NCI-H1417 treated with DMSO at 0.1 percent for 48 hours (cell line): Measurements from ENCODE around the gene CERS1.

ENCODE experiments used
- DNase-seq: peaks from one replicate; lab custom pipeline; 2025; lab: John Stamatoyannopoulos, UW

CERS1 gene

GRCh38 chr19:18856385-18857126, 39.4 kb downstream of the CERS1 start:
- no peak for DNase-seq

DNA sequence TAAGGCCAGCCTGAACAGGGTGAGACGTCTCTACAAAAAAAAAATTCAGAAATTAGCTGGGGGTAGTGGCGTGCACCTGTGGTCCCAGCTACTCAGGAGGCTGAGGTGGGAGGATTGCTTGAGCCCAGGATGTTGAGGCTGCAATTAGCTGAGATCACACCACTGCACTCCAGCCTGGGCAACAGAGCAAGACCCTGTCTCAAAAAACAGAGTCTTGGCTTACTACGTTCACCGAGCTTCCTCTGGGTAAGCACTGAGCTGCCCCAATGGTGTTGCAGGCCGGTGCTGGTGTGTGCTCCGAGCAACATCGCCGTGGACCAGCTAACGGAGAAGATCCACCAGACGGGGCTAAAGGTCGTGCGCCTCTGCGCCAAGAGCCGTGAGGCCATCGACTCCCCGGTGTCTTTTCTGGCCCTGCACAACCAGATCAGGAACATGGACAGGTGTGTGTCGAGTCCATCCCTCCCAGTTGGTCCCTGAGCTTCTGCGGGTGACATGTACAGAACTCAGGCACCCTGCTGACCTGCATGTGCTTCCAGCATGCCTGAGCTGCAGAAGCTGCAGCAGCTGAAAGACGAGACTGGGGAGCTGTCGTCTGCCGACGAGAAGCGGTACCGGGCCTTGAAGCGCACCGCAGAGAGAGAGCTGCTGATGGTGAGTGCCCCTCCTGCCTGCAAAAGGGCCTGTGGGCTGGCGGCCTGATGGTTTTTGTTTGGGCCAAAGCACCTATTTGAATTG, 40.1 kb downstream of the CERS1 start:
- DNase-seq, result no peak

DNA sequence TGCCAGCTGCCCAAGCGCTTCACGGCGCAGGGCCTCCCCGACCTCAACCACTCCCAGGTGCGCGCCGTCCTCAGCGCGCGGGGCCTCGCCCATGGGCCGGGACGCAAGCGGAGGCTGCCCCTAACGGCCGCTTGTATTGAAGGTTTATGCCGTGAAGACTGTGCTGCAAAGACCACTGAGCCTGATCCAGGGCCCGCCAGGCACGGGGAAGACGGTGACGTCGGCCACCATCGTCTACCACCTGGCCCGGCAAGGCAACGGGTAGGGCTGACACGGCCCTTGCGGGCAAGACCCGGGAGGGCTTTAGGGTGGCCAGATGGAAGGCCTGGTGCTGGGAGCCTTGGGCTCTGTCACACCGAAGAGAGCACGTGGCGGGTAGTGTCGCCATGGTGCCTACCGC, 41.0 kb downstream of the CERS1 start:
- DNase-seq, result no peak

DNA sequence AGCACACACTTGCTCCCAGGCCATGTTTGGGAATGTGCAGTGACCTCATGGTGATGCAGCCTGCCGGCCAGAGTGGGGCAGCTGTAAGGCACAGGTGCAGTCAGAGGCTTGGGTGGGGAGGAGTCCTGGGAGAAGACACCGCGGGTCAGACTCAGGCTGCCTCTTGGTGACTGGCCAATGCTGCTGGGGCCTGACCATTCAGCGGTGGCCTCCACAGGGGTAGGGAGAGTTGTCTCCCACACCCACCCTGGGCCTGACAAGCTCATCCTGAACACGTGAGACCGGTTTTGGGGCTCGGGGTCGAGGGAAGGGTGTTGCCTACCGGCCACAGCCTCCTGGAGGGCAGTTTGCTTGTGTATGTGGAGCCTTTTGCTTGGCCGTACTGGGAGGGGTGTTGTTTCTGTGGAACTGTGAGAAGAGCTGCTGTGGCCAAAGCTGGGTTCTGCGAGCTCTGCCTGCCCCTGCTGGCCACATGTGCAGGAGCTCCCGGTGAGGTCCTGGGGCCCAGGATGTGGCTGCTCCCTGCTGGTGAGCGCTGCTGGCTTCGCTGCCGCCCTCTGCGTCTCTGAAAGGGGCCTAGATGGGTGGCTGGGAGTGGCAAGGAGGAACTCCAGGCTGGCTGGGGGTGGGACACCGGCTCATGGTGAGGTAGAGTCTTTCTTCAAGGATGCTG, 42.1 kb downstream of the CERS1 start:
- no peak for DNase-seq

DNA sequence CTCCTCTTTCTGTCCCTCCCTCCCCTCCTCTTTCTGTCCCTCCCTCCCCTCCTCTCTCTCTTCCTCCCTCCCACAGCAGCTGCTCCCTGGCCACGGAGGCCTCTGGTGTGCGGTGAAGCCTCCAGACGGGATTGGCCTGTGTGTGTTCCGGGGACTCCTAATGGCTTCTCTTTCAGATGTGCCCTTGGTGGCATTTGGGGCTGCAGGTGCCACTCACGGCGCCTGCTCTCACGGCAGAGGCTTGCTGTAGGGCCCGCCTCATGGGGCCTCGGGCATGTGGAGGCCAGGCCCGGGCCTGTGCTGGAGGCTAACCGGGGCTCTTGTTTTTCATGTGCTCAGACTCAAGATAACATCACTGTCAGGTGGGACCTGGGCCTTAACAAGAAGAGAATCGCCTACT, 43.3 kb downstream of the CERS1 start:
- DNase-seq, result no peak

GRCh38 chr19:18851673-18852325, 44.2 kb downstream of the CERS1 start:
- DNase-seq, result no peak

GRCh38 chr19:18850471-18851375, 45.2 kb downstream of the CERS1 start:
- no peak for DNase-seq

- DNase-seq, result no peak
These were observed 46.0 kb downstream of the CERS1 start for GRCh38 chr19:18849838-18850400.

DNA sequence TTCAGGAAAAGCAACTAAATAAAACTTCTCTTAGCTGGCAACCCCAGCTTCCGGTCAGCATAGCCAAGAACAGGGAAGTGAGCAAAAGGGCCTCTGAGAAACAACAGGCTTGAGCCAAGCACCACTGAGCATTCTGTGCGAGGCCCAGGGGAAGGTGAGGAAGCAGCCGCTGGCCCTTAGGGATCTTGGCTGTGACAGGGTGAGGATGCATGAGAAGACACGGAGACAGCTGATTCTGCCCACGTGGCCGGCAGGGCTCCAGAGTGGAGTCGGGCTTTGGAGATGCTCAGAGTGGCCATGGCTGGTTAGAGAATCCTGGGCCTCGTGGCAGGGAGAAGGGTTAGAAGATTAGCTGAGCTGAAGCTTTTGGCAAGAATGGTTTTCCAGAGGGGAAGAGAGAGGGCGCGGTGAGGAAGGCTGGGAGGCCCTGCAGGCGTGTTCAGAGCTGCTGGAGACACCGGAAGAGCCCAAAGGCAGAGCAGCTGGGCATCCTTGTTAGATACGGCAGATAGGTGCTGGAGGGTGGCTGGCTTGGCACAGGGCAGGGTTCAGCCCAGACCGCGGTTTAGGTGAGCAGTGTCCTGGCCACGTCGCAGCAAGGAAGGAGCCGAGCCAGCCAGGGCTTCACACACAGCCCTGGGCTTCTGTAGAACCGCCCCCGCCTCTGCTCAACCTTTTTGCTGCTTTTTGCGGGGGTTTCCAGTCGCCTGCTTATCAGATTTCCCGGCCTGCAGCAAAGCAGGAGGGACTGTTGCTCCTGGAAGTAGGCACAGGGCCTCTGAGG, 46.9 kb downstream of the CERS1 start:
- DNase-seq, result no peak

- DNase-seq, result no peak
These were observed 48.2 kb downstream of the CERS1 start for GRCh38 chr19:18847549-18848463.

- DNase-seq, result no peak
These were observed 49.0 kb downstream of the CERS1 start for GRCh38 chr19:18846862-18847548.

GRCh38 chr19:18845961-18846360, 50.0 kb downstream of the CERS1 start:
- no peak for DNase-seq

- no peak for DNase-seq
These were observed 51.1 kb downstream of the CERS1 start for GRCh38 chr19:18844806-18845329.

- DNase-seq, result no peak
These were observed 52.0 kb downstream of the CERS1 start for GRCh38 chr19:18843960-18844359.

- DNase-seq, result no peak
These were observed 53.8 kb downstream of the CERS1 start for GRCh38 chr19:18842166-18842565.

GRCh38 chr19:18841400-18841799, 54.6 kb downstream of the CERS1 start:
- no peak for DNase-seq

GRCh38 chr19:18840288-18841267, 55.4 kb downstream of the CERS1 start:
- no peak for DNase-seq
